ENCODE results near the gene C11orf91. TPM values are rescaled to one million over a fixed set of nuclear protein-coding genes. Genes with fewer than 3 reads are reported as not detected.

C11orf91 gene
- total and polyA plus RNA-seq, 4 donors = not detected

GRCh38 chr11:33743291-33743690 is 42.7 kb upstream of the C11orf91 start:
- Histone ChIP-seq H3K9me3 (ENCODE audit: control insufficient read depth in 4 of 4, low read length in 3 of 4) (no peaks in the 10 kb centered on the region), H3K27me3 (ENCODE audit: control insufficient read depth in 4 of 4, insufficient read depth in 4 of 4, low read length in 3 of 4) (no peaks in the 10 kb centered on the region), H3K4me1 (ENCODE audit: control insufficient read depth in 4 of 4, insufficient read depth in 4 of 4, low read length in 3 of 4) (peaks cover 0 to 16% (median 6%) of the 10 kb centered on the region in 4 donors), H3K4me3 (ENCODE audit: low read depth in 1 of 3, low read length in 3 of 3) (no peak overlapping the region), H3K9ac (ENCODE audit: low read depth in 1 of 2, low read length in 2 of 2) (no peak overlapping the region), H3K36me3 (ENCODE audit: control insufficient read depth in 4 of 4, insufficient read depth in 3 of 4, low read depth in 1 of 4, low read length in 3 of 4) (peaks cover 0 to 15% (median 6%) of the 10 kb centered on the region in 4 donors), H3K27ac (ENCODE audit: low read depth in 1 of 2, low read length in 2 of 2) (no peak overlapping the region)
- no peak for DNase-seq (ENCODE audit: low spot score)
- TF ChIP-seq RAD21 (IDR thresholded peaks at IDR 0.05) (no peak), HNF4A (conservative IDR thresholded peaks at IDR 0.05) (no peak)
- 92% methylated on average over 5 of the region's 5 CpGs for WGBS

- no peak for DNase-seq (ENCODE audit: low spot score)
- Histone ChIP-seq H3K4me1 (ENCODE audit: control insufficient read depth in 4 of 4, insufficient read depth in 4 of 4, low read length in 3 of 4) (peaks cover 0 to 13% (median 6%) of the 10 kb centered on the region in 4 donors), H3K4me3 (ENCODE audit: low read depth in 1 of 3, low read length in 3 of 3) (no peak overlapping the region), H3K27ac (ENCODE audit: low read depth in 1 of 2, low read length in 2 of 2) (no peak overlapping the region), H3K9ac (ENCODE audit: low read depth in 1 of 2, low read length in 2 of 2) (no peak overlapping the region), H3K36me3 (ENCODE audit: control insufficient read depth in 4 of 4, insufficient read depth in 3 of 4, low read depth in 1 of 4, low read length in 3 of 4) (peaks cover 0 to 14% (median 6%) of the 10 kb centered on the region in 4 donors), H3K9me3 (ENCODE audit: control insufficient read depth in 4 of 4, low read length in 3 of 4) (no peaks in the 10 kb centered on the region), H3K27me3 (ENCODE audit: control insufficient read depth in 4 of 4, insufficient read depth in 4 of 4, low read length in 3 of 4) (no peaks in the 10 kb centered on the region)
- TF ChIP-seq YY1 (IDR thresholded peaks at IDR 0.05) (no peak), HNF4A (conservative IDR thresholded peaks at IDR 0.05) (no peak), HNF4G (IDR thresholded peaks at IDR 0.05) (no peak), ZBTB33 (IDR thresholded peaks at IDR 0.05) (no peak), ATF3 (IDR thresholded peaks at IDR 0.05) (no peak), SP1 (IDR thresholded peaks at IDR 0.05) (no peak), JUND (IDR thresholded peaks at IDR 0.05) (no peak), REST (IDR thresholded peaks at IDR 0.05) (no peak), CTCF (IDR thresholded peaks at IDR 0.05; ENCODE audit: low read depth, low read length, missing input control) (peak; percentile 28), EGR1 (IDR thresholded peaks at IDR 0.05; ENCODE audit: low read depth in 2 of 2) (no peak), FOXA1 (IDR thresholded peaks at IDR 0.05) (no peak), NR2F2 (IDR thresholded peaks at IDR 0.05) (no peak), RAD21 (IDR thresholded peaks at IDR 0.05) (peak; percentile 66 to 67), FOXA2 (IDR thresholded peaks at IDR 0.05) (peak; percentile 32), MAX (IDR thresholded peaks at IDR 0.05) (no peak)
- WGBS = 85% methylated on average over 3 of the region's 3 CpGs
These were observed 41.7 kb upstream of the C11orf91 start for GRCh38 chr11:33742249-33742851.

Data from liver (tissue), 9 donors.